Measurements from ENCODE around the gene ADH7.

GRCh38 chr4:99389606-99390005 lies 45.5 kb downstream of the ADH7 start:
- TF ChIP-seq CBX3 (IDR thresholded peaks at IDR 0.05; ENCODE audit: borderline replicate concordance in 1 of 2, low read length in 2 of 2): no peak
- TF ChIP-seq JUN (IDR thresholded peaks at IDR 0.05; ENCODE audit: borderline replicate concordance, low read depth, low read length): no peak
- no peak for TF ChIP-seq JUN (CRISPR knock-in tag; IDR thresholded peaks at IDR 0.05; ENCODE audit: borderline replicate concordance)
- TF ChIP-seq EZH2 (IDR thresholded peaks at IDR 0.05; ENCODE audit: borderline replicate concordance, low read depth, low read length): no peak
- no peak for TF ChIP-seq ZNF384 (IDR thresholded peaks at IDR 0.05; ENCODE audit: low read depth, low read length)
- no peak for TF ChIP-seq GATA2 (CRISPR knock-in tag; IDR thresholded peaks at IDR 0.05)
- no peak for TF ChIP-seq PREB (CRISPR knock-in tag; IDR thresholded peaks at IDR 0.05)
- TF ChIP-seq MAX (CRISPR knock-in tag; IDR thresholded peaks at IDR 0.05): no peak
- TF ChIP-seq MED1 (CRISPR knock-in tag; IDR thresholded peaks at IDR 0.05; ENCODE audit: borderline replicate concordance): no peak
- TF ChIP-seq, protein P1, sequence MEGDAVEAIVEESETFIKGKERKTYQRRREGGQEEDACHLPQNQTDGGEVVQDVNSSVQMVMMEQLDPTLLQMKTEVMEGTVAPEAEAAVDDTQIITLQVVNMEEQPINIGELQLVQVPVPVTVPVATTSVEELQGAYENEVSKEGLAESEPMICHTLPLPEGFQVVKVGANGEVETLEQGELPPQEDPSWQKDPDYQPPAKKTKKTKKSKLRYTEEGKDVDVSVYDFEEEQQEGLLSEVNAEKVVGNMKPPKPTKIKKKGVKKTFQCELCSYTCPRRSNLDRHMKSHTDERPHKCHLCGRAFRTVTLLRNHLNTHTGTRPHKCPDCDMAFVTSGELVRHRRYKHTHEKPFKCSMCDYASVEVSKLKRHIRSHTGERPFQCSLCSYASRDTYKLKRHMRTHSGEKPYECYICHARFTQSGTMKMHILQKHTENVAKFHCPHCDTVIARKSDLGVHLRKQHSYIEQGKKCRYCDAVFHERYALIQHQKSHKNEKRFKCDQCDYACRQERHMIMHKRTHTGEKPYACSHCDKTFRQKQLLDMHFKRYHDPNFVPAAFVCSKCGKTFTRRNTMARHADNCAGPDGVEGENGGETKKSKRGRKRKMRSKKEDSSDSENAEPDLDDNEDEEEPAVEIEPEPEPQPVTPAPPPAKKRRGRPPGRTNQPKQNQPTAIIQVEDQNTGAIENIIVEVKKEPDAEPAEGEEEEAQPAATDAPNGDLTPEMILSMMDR (IDR thresholded peaks at IDR 0.05 in 2 of 3, conservative IDR thresholded peaks at IDR 0.05 in 1 of 3; ENCODE audit: insufficient read depth in 2 of 3, low read depth in 1 of 3, low read length in 3 of 3): no peak
